NCI-H1694 (cell line): ENCODE results near the gene TANGO2.

ENCODE experiments used
- DNase-seq: peaks from one replicate; lab custom pipeline; 2025; lab: John Stamatoyannopoulos, UW

TANGO2 gene

GRCh38 chr22:19995611-19996339 is 25.1 kb upstream of the TANGO2 start:
- no peak for DNase-seq

GRCh38 chr22:19996694-19997384 is 24.1 kb upstream of the TANGO2 start:
- DNase-seq: no peak

- no peak for DNase-seq
Observed at GRCh38 chr22:19997561-19998231, 23.2 kb upstream of the TANGO2 start.

- DNase-seq: no peak
Observed at GRCh38 chr22:19998232-19998951, 22.5 kb upstream of the TANGO2 start.

- DNase-seq: no peak
Observed at GRCh38 chr22:19998991-19999820, 21.7 kb upstream of the TANGO2 start.

- no peak for DNase-seq
Observed at GRCh38 chr22:20000246-20001081, 20.4 kb upstream of the TANGO2 start.

- DNase-seq: no peak
Observed at GRCh38 chr22:20001082-20001638, 19.8 kb upstream of the TANGO2 start.

GRCh38 chr22:20002128-20002527 is 18.8 kb upstream of the TANGO2 start:
- no peak for DNase-seq

GRCh38 chr22:20002636-20003035 is 18.3 kb upstream of the TANGO2 start:
- no peak for DNase-seq

GRCh38 chr22:20003304-20003703 is 17.6 kb upstream of the TANGO2 start:
- no peak for DNase-seq

GRCh38 chr22:20004464-20004863 is 16.4 kb upstream of the TANGO2 start:
- DNase-seq: no peak

- no peak for DNase-seq
Observed at GRCh38 chr22:20008221-20008995, 12.5 kb upstream of the TANGO2 start.

GRCh38 chr22:20009018-20009491 is 11.9 kb upstream of the TANGO2 start:
- no peak for DNase-seq

- no peak for DNase-seq
Observed at GRCh38 chr22:20009582-20010306, 11.2 kb upstream of the TANGO2 start.

- no peak for DNase-seq
Observed at GRCh38 chr22:20010307-20011122, 10.4 kb upstream of the TANGO2 start.

GRCh38 chr22:20011123-20011992 is 9.6 kb upstream of the TANGO2 start:
- DNase-seq: no peak
